AG04450 (cell line): ENCODE data around the gene SLC12A7. TPM values are rescaled to one million over a fixed set of nuclear protein-coding genes. Genes with fewer than 3 reads are reported as not detected.

Experiments used
- CTCF ChIA-PET: fragments of 300-600, 350-600 bp; formaldehyde crosslinking; extraction: SDS; loops from one replicate; lab custom pipeline; 2022; ENCODE audit warnings: antibody characterized with exemption, inconsistent platforms; lab: Charles Lee
- POLR2A ChIA-PET: fragments of 350-600 bp; formaldehyde crosslinking; extraction: SDS; loops from one replicate; lab custom pipeline; 2021; ENCODE audit warnings: antibody characterized with exemption, inconsistent platforms; lab: Yijun Ruan, JAX
- DNase-seq: peaks from one replicate; pipeline ENCODE4 v3.0.0-alpha.2; 2011; ENCODE audit warnings: low read depth, low spot score
- H3K27ac ChIP-seq: one replicate; pipeline ENCODE4 v1.5.1; 2012; ENCODE audit warnings: low read depth, low read length, control low read depth
- H3K27me3 ChIP-seq: one replicate; pipeline ENCODE4 v1.6.0; 2012; ENCODE audit warnings: low read length; ENCODE audit not compliant: control insufficient read depth, insufficient read depth
- H3K4me3 ChIP-seq: 2 replicates; pipeline ENCODE4 v1.5.1; 2011; ENCODE audit warnings: mild to moderate bottlenecking, low read depth, low read length, control low read depth
- H3K9me3 ChIP-seq: 2 replicates; pipeline ENCODE4 v1.5.1; 2012; ENCODE audit warnings: low read length; ENCODE audit not compliant: control insufficient read depth, insufficient read depth
- polyA plus RNA-seq: library from polyadenylated mRNA; depleted of rRNA; stranded (reverse); fragments of >200 nt; gene quantifications from 2 replicates; pipeline ENCODE4 v1.2.3, GENCODE V29; 2011
- TF ChIP-seq, protein P1 (sequence below): IDR thresholded peaks from 2 replicates; pipeline ENCODE4 v1.5.1; 2011; ENCODE audit warnings: low read depth, low read length, control low read depth, inconsistent platforms

Gene SLC12A7
- polyA plus RNA-seq, 1 experiment: 0.56 TPM

DNA sequence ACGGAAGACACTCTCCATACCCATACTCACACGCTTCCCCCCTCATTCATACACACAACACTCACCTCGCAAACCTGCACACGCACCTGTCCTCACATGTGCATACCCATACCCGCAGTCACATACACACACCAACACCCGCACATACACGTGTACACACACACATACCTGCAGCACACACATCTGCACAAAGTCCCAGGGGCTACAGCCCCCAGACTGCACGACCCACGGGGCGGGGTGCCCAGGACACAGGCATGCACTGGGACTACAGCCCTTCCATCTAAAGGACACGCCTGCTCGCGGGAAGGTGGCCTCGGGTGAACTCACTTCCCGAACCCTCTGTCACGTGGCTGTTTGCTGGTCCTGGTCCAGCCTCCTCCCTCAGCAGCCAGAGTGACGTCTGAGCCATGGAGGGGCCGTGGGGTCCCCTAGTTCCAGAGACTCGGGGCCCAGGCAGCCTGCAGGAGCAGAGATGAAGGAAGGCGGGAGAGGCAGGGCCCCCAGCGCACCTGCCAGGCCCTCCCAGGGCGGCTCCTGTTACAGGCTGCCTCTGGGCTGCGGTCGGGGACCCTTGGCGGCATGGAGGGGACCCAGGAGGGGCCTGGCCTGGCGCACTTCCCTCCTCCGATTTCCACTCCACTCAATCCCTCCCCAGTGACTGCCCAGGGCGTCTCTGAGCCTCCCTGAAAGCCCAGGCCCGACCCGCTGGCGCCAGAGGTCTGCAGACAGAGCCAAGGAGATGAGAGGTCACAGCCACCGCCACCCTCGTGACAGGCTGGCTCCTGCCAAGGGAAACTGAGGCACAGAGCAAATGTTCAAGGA lies 8.1 kb downstream of the SLC12A7 start:
- CTCF ChIA-PET: no interaction called here
- no peak overlapping the region for H3K4me3 ChIP-seq
- H3K27me3 ChIP-seq: peaks cover 12% of the 10 kb centered on the region
- TF ChIP-seq, protein P1, sequence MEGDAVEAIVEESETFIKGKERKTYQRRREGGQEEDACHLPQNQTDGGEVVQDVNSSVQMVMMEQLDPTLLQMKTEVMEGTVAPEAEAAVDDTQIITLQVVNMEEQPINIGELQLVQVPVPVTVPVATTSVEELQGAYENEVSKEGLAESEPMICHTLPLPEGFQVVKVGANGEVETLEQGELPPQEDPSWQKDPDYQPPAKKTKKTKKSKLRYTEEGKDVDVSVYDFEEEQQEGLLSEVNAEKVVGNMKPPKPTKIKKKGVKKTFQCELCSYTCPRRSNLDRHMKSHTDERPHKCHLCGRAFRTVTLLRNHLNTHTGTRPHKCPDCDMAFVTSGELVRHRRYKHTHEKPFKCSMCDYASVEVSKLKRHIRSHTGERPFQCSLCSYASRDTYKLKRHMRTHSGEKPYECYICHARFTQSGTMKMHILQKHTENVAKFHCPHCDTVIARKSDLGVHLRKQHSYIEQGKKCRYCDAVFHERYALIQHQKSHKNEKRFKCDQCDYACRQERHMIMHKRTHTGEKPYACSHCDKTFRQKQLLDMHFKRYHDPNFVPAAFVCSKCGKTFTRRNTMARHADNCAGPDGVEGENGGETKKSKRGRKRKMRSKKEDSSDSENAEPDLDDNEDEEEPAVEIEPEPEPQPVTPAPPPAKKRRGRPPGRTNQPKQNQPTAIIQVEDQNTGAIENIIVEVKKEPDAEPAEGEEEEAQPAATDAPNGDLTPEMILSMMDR: no peak
- H3K27ac ChIP-seq: no peak overlapping the region
- DNase-seq: no peak
- no peaks in the 10 kb centered on the region; the same call in 1 of the 2 replicates for H3K9me3 ChIP-seq
- POLR2A ChIA-PET: no interaction called here

DNA sequence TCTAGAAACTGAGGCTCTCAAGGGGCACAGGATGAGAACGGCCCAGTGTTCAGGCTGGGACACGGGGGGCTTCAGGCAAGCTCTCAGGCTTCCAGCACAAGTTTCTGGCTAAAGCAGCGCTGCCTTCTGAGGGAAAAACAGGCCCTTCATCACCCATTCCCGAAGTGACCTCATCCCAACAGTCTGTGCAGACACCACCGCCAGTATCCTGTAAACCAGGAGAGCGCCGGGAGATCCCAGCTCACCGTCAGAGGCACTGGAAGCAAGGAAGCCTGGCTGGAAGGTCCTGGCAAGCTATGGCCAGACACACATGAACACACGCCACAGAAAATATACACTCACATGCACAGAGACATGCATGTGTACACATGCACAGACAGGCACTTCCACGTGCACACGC lies 8.8 kb downstream of the SLC12A7 start:
- H3K27me3 ChIP-seq: peaks cover 9% of the 10 kb centered on the region
- no peak overlapping the region for H3K4me3 ChIP-seq
- DNase-seq: no peak
- CTCF ChIA-PET: no interaction called here
- POLR2A ChIA-PET: no interaction called here
- TF ChIP-seq, protein P1: no peak
- no peaks in the 10 kb centered on the region; the same call in 1 of the 2 replicates for H3K9me3 ChIP-seq
- no peak overlapping the region for H3K27ac ChIP-seq

DNA sequence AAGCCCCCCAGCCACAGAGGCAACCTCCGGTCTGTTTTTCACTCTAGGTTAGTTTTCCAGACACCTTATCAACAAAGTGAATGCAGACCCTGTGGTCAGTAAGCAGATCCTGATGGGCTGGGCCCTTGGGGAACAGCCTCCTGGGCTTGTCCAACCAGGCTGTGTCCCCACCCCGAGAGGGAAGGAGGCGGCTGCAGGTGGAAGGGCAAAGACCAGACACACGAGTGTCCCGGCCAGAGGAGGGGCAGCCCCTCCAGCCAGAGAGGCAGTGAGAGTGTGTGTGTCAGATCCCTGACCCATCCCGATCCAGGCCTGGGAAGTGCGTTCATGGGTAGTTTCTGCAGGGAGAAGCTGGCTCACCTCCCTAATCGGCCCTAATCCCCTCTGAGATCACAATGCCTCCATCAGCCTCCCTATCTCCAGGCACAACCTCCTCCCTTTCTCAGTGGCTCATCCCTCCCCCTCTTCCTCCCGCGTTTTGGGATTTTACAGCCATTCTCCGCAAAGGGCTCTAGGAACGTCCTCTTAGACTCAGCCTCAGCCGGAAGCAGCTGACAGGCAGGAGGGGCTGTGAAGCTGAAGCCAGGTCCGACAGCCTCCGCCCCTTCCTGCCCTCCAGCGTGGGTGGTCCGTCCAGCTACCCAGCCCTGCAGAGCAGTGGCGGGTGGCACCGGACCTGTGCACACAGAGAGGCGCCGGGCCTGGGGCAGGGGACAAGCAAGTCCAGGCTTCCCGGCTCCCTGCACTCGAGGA lies 9.7 kb downstream of the SLC12A7 start:
- peaks cover 9% of the 10 kb centered on the region for H3K27me3 ChIP-seq
- H3K4me3 ChIP-seq: no peak overlapping the region
- ChIA-PET POLR2A (no interaction called here), CTCF (no interaction called here)
- no peak overlapping the region for H3K27ac ChIP-seq
- no peaks in the 10 kb centered on the region; the same call in 1 of the 2 replicates for H3K9me3 ChIP-seq
- no peak for DNase-seq
- TF ChIP-seq, protein P1: no peak

DNA sequence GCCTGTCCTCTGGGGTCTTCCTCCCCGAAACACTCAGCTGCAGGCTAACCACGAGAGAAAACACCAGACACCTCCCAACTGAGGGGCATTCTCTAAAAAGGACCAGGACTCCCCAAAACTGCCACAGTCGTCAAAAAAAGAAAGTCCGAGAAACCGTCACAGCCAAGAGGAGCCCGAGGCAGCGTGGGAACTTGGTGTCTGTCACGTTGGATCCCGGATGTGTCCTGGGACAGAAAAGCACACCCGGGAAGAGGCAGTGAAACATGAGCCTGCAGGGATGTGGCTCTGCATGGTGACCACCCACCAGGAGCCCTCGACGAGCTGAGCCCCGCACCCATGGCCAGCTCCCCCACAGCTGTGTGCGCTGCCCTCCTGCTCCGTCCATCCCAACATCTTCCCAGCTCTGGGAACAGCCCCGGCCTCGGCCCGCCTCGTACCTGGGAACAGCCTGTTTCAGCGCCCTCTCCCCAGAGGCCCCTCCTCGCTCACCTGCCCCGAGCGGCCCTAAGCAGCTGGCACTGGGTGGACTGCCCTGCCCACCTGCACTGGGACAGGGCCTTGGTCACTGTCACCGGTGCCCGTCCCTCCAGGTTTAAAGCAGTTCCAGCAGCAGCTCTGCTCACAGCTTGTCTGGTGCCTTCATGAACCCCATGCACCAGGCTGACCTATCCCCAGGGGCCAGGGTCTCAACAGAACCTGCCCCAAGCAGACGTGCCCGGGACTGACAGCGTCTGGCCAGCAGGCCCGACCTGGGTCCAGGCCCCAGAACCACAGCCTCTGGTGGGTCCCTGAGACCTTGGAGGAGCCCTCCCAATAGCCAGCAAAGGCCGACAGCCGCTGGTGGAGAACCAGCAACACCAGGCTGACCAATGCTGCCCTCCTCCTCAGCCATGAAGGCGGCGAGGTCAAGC lies 10.9 kb downstream of the SLC12A7 start:
- DNase-seq: no peak
- peaks cover 9% of the 10 kb centered on the region for H3K27me3 ChIP-seq
- H3K4me3 ChIP-seq: no peak overlapping the region
- ChIA-PET CTCF (no interaction called here), POLR2A (no interaction called here)
- H3K9me3 ChIP-seq: no peaks in the 10 kb centered on the region; the same call in 1 of the 2 replicates
- TF ChIP-seq, protein P1: no peak
- no peak overlapping the region for H3K27ac ChIP-seq
